Loucy (cell line): ENCODE results near the gene KIAA0408.

ENCODE experiments used
- H2AFZ ChIP-seq: fragments of 200-600 bp; sonication (generic); 2 replicates; pipeline ENCODE4 v1.6.0; 2016; ENCODE audit warnings: antibody characterized with exemption, mild to moderate bottlenecking, low read length, moderate library complexity
- H3F3A ChIP-seq: fragments of 200-600 bp; 2 replicates; pipeline ENCODE4 v1.6.0; 2016; ENCODE audit warnings: antibody characterized with exemption, low read depth, mild to moderate bottlenecking
- H3K27me3 ChIP-seq: fragments of 200-600 bp; sonication (generic); 2 replicates; pipeline ENCODE4 v1.6.1; 2014; ENCODE audit warnings: low read length, mild to moderate bottlenecking; ENCODE audit not compliant: insufficient read depth, poor library complexity, severe bottlenecking
- H3K36me3 ChIP-seq: fragments of 200-600 bp; sonication (generic); 2 replicates; pipeline ENCODE4 v1.6.1; 2016; ENCODE audit warnings: low read length; ENCODE audit not compliant: insufficient read depth
- H3K4me1 ChIP-seq: fragments of 200-600 bp; sonication (generic); 2 replicates; pipeline ENCODE4 v1.5.1; 2014; ENCODE audit warnings: low read length, mild to moderate bottlenecking; ENCODE audit not compliant: insufficient read depth, poor library complexity, severe bottlenecking
- H3K4me2 ChIP-seq: fragments of 200-600 bp; sonication (generic); 2 replicates; pipeline ENCODE4 v1.6.0; 2014; ENCODE audit warnings: antibody characterized with exemption, low read length, low read depth, mild to moderate bottlenecking; ENCODE audit not compliant: poor library complexity, severe bottlenecking
- H3K4me3 ChIP-seq: fragments of 200-600 bp; sonication (generic); 2 replicates; pipeline ENCODE4 v1.5.1; 2014; ENCODE audit warnings: low read length, mild to moderate bottlenecking, mixed read lengths; ENCODE audit not compliant: poor library complexity, severe bottlenecking
- H3K79me2 ChIP-seq: fragments of 200-600 bp; sonication (generic); 2 replicates; pipeline ENCODE4 v1.6.1; 2014; ENCODE audit warnings: low read length; ENCODE audit not compliant: insufficient read depth
- H3K9ac ChIP-seq: fragments of 200-600 bp; sonication (generic); 2 replicates; pipeline ENCODE4 v1.6.0; 2014; ENCODE audit warnings: mild to moderate bottlenecking, low read depth, low read length, moderate library complexity; ENCODE audit not compliant: poor library complexity, severe bottlenecking
- H3K9me2 ChIP-seq: fragments of 200-600 bp; sonication (generic); replicated peaks from 2 replicates; pipeline ENCODE4 v1.6.1; 2016; ENCODE audit warnings: low read depth, low read length, mixed read lengths
- H3K9me3 ChIP-seq: fragments of 200-600 bp; sonication (generic); 2 replicates; pipeline ENCODE4 v1.6.1; 2014; ENCODE audit warnings: mild to moderate bottlenecking, antibody characterized with exemption, low read length, low read depth; ENCODE audit not compliant: insufficient read depth
- H4K20me1 ChIP-seq: fragments of 200-600 bp; sonication (generic); 2 replicates; pipeline ENCODE4 v1.6.0; 2014; ENCODE audit warnings: antibody characterized with exemption, low read length, mild to moderate bottlenecking; ENCODE audit not compliant: insufficient read depth, poor library complexity, severe bottlenecking
- CTCF ChIP-seq: fragments of 200-600 bp; sonication (generic); conservative IDR thresholded peaks from 2 replicates; pipeline ENCODE4 v1.5.1; 2014; ENCODE audit warnings: mild to moderate bottlenecking, antibody characterized with exemption, low read length
- EZH2phosphoT487 ChIP-seq: fragments of 200-600 bp; IDR thresholded peaks from 2 replicates; pipeline ENCODE4 v1.6.1; 2018; ENCODE audit warnings: antibody characterized with exemption, mild to moderate bottlenecking, moderate library complexity, borderline replicate concordance

KIAA0408 gene

DNA sequence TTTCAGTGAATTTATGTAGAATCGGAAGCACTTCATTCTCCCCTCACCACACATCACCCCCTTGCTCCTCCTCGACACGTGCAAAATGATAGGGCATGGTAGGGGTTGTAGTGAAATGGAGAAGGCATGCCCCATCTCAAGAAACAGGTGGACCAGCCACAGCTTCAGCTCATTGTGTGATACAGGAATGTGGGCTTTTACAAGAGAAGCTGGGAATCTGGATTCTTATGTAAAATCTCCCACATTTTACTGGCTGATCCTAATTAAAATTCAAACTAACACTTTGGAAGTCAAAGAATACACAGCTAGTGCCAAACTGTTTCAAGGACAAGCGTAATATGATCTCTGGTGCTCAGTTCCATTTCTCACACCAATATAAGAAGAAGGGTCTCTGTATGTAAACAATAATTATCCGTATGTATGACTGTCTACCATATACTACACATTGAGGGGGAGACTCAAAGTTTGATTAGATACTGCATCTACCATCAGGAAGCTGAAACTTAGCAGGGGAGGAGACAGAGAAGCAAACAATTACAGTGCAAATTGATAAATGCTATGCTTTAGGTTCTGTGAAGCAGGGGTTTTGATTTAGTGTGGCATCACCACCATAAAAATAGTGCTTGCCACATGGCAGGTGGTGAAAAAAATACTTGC, 24.3 kb upstream of the KIAA0408 start:
- Histone ChIP-seq H3K4me3 (peak overlapping the region; percentile 68), H3K9ac (peak overlapping the region; percentile 66), H3K9me3 (no peaks in the 10 kb centered on the region), H3K4me2 (peak overlapping the region; percentile 87), H3F3A (no peaks in the 10 kb centered on the region), H2AFZ (peak overlapping the region; percentile 72), H3K27me3 (no peaks in the 10 kb centered on the region), H3K36me3 (peaks cover 17% of the 10 kb centered on the region; the same call in 1 of the 2 replicates), H3K79me2 (no peaks in the 10 kb centered on the region), H4K20me1 (no peaks in the 10 kb centered on the region), H3K4me1 (peaks cover 17% of the 10 kb centered on the region), H3K9me2 (no peaks in the 10 kb centered on the region)
- TF ChIP-seq CTCF (no peak), EZH2phosphoT487 (no peak)

GRCh38 chr6:127482325-127482724, 23.1 kb upstream of the KIAA0408 start:
- no peaks in the 10 kb centered on the region for H3F3A ChIP-seq
- no peak overlapping the region for H2AFZ ChIP-seq
- no peaks in the 10 kb centered on the region for H3K27me3 ChIP-seq
- no peak overlapping the region for H3K4me2 ChIP-seq
- no peaks in the 10 kb centered on the region for H3K9me2 ChIP-seq
- H3K9ac ChIP-seq = no peak overlapping the region
- H3K4me1 ChIP-seq = peaks cover 17% of the 10 kb centered on the region
- H3K9me3 ChIP-seq = no peaks in the 10 kb centered on the region
- H3K36me3 ChIP-seq = peaks cover 28% of the 10 kb centered on the region; the same call in 1 of the 2 replicates
- no peaks in the 10 kb centered on the region for H3K79me2 ChIP-seq
- H4K20me1 ChIP-seq = no peaks in the 10 kb centered on the region
- TF ChIP-seq EZH2phosphoT487 (no peak), CTCF (no peak)
- H3K4me3 ChIP-seq = no peak overlapping the region

GRCh38 chr6:127481628-127482027, 22.4 kb upstream of the KIAA0408 start:
- Histone ChIP-seq H3K4me2 (no peak overlapping the region), H3K79me2 (no peaks in the 10 kb centered on the region), H2AFZ (no peak overlapping the region), H3K4me3 (no peak overlapping the region), H3K9me2 (no peaks in the 10 kb centered on the region), H4K20me1 (no peaks in the 10 kb centered on the region), H3K9ac (no peak overlapping the region), H3F3A (no peaks in the 10 kb centered on the region), H3K27me3 (no peaks in the 10 kb centered on the region), H3K9me3 (no peaks in the 10 kb centered on the region), H3K4me1 (peaks cover 17% of the 10 kb centered on the region), H3K36me3 (peaks cover 34% of the 10 kb centered on the region; the same call in 1 of the 2 replicates)
- TF ChIP-seq EZH2phosphoT487 = no peak
- TF ChIP-seq CTCF = no peak
